Calu3 (cell line): ENCODE measurements around the gene MTF1. TPM values are rescaled to one million over a fixed set of nuclear protein-coding genes. Genes with fewer than 3 reads are reported as not detected.
A peak's percentile ranks its signal among the peaks of the same experiment; 100 is the strongest.
"Not testable (repeated sequence)": the region's sequence is repeated elsewhere in the genome, so short reads cannot be mapped to it uniquely, and the experiment has no call there.

Experiments used
- BruUV-seq: library from RNA; stranded (reverse); fragments of 400-500 nt; replicated peaks from 2 replicates; lab custom pipeline; 2021; lab: Mats Ljungman, UMichigan
- CTCF ChIA-PET: fragments of 300-600 bp; sonication (Branson Sonifier 250); formaldehyde crosslinking; loops from one replicate; lab custom pipeline; 2022; ENCODE audit warnings: antibody characterized with exemption; lab: Charles Lee
- DNase-seq: peaks from one replicate; pipeline ENCODE4 v3.0.0; 2022
- H3K27ac Mint-ChIP-seq: one replicate; pipeline ENCODE4 v1.8.0; 2022; ENCODE audit warnings: mixed read lengths; ENCODE audit not compliant: unreplicated experiment
- H3K27me3 Mint-ChIP-seq: one replicate; pipeline ENCODE4 v1.8.0; 2022; ENCODE audit warnings: mixed read lengths; ENCODE audit not compliant: unreplicated experiment
- H3K36me3 Mint-ChIP-seq: one replicate; pipeline ENCODE4 v1.8.0; 2022; ENCODE audit warnings: mild to moderate bottlenecking, moderate library complexity, mixed read lengths; ENCODE audit not compliant: insufficient read depth, unreplicated experiment
- H3K4me1 Mint-ChIP-seq: one replicate; pipeline ENCODE4 v1.8.0; 2022; ENCODE audit warnings: mild to moderate bottlenecking, low read depth, mixed read lengths; ENCODE audit not compliant: unreplicated experiment
- H3K4me3 Mint-ChIP-seq: one replicate; pipeline ENCODE4 v1.8.0; 2022; ENCODE audit warnings: mild to moderate bottlenecking, low read depth, moderate library complexity, mixed read lengths; ENCODE audit not compliant: unreplicated experiment
- H3K9me3 Mint-ChIP-seq: one replicate; pipeline ENCODE4 v1.8.0; 2022; ENCODE audit warnings: low read depth, mixed read lengths; ENCODE audit not compliant: unreplicated experiment
- CTCF ChIP-seq: fragments of 200-600 bp; IDR thresholded peaks from one replicate; pipeline ENCODE4 v1.8.0; 2022; ENCODE audit warnings: antibody characterized with exemption; ENCODE audit not compliant: unreplicated experiment
- intact Hi-C: fragments of 100-400 bp; cut with micrococcal nuclease; formaldehyde crosslinking; loops from one replicate; pipeline ENCODE4 v1.10.0; 2022; ENCODE audit not compliant: unreplicated experiment
- total RNA-seq: library from RNA; stranded (reverse); gene quantifications from 2 replicates; pipeline ENCODE4 v1.2.3, GENCODE V29; 2022

Gene MTF1
- total RNA-seq, 1 experiment from 2014 or later = 27.1 TPM

GRCh38 chr1:37792943-37793686, 66.3 kb downstream of the MTF1 start:
- Mint-ChIP-seq H3K27me3 (peaks cover 33% of the 10 kb centered on the region), H3K4me1 (peaks cover 17% of the 10 kb centered on the region), H3K36me3 (peaks cover 19% of the 10 kb centered on the region), H3K4me3 (peak overlapping the region; percentile 68), H3K27ac (no peak overlapping the region), H3K9me3 (no peaks in the 10 kb centered on the region)
- no TSS peak for BruUV-seq
- no peak for DNase-seq
- no peak for TF ChIP-seq CTCF
- intact Hi-C loops = no loop called here
- CTCF ChIA-PET = no interaction called here

- DNase-seq = no peak
- no peak for TF ChIP-seq CTCF
- H3K9me3 Mint-ChIP-seq = no peaks in the 10 kb centered on the region
- H3K27me3 Mint-ChIP-seq = peaks cover 51% of the 10 kb centered on the region
- no peak overlapping the region for H3K27ac Mint-ChIP-seq
- CTCF ChIA-PET = no interaction called here
- no peaks in the 10 kb centered on the region for H3K36me3 Mint-ChIP-seq
- no TSS peak for BruUV-seq
- H3K4me3 Mint-ChIP-seq = no peak overlapping the region
- no peaks in the 10 kb centered on the region for H3K4me1 Mint-ChIP-seq
- intact Hi-C loops = no loop called here
These were observed 76.9 kb downstream of the MTF1 start for GRCh38 chr1:37782491-37782890.

GRCh38 chr1:37778654-37779053, 80.7 kb downstream of the MTF1 start:
- CTCF ChIA-PET = no interaction called here
- no peaks in the 10 kb centered on the region for H3K36me3 Mint-ChIP-seq
- no peak for TF ChIP-seq CTCF
- H3K27ac Mint-ChIP-seq = no peak overlapping the region
- BruUV-seq = no TSS peak
- H3K4me1 Mint-ChIP-seq = no peaks in the 10 kb centered on the region
- intact Hi-C loops = no loop called here
- H3K27me3 Mint-ChIP-seq = peaks cover 50% of the 10 kb centered on the region
- H3K4me3 Mint-ChIP-seq = no peak overlapping the region
- no peak for DNase-seq
- no peaks in the 10 kb centered on the region for H3K9me3 Mint-ChIP-seq

- CTCF ChIA-PET = no interaction called here
- no TSS peak for BruUV-seq
- Mint-ChIP-seq H3K27me3 (peaks cover 50% of the 10 kb centered on the region), H3K27ac (no peak overlapping the region), H3K4me1 (no peaks in the 10 kb centered on the region), H3K36me3 (no peaks in the 10 kb centered on the region), H3K4me3 (no peak overlapping the region), H3K9me3 (no peaks in the 10 kb centered on the region)
- intact Hi-C loops = no loop called here
- no peak for TF ChIP-seq CTCF
- no peak for DNase-seq
These were observed 82.4 kb downstream of the MTF1 start for GRCh38 chr1:37776946-37777516.

- H3K9me3 Mint-ChIP-seq, H3K27ac Mint-ChIP-seq: not testable (repeated sequence)
These were observed 88.0 kb downstream of the MTF1 start for GRCh38 chr1:37771440-37771839.

More at GRCh38 chr1:37771440-37771839, 88.0 kb downstream of the MTF1 start:
- BruUV-seq, DNase-seq, H3K4me3 Mint-ChIP-seq, intact Hi-C loops, H3K4me1 Mint-ChIP-seq, H3K36me3 Mint-ChIP-seq, CTCF ChIA-PET: not testable (repeated sequence)
- H3K27me3 Mint-ChIP-seq = peaks cover 51% of the 10 kb centered on the region
